ENCODE measurements around the gene PRKRA. TPM values are rescaled to one million over a fixed set of nuclear protein-coding genes. Genes with fewer than 3 reads are reported as not detected.
A peak's percentile ranks its signal among the peaks of the same experiment; 100 is the strongest.

PRKRA gene
- total RNA-seq: 79.3 TPM

- intact Hi-C loops (cut with DNase I): loop anchor here (1.0 kb wide), 1 partner anchor 29 kb away; the partner anchor contains the start of gene PLEKHA3
- Histone ChIP-seq H3K27me3 (no peaks in the 10 kb centered on the region), H3K27ac (peak within 1 kb of the TSS; percentile 91), H3K36me3 (peaks cover 0 to 6% of the 10 kb centered on the region in 2 donors), H3K4me1 (peaks cover 34% of the 10 kb centered on the region), H3K4me3 (peak within 1 kb of the TSS; percentile 62 to 81), H3K9me3 (no peaks in the 10 kb centered on the region)
- DNase-seq (ENCODE audit: extremely low spot score in 2 of 2): peak in 1 of 2 donors; percentile 97
- TF ChIP-seq CTCF (IDR thresholded peaks at IDR 0.05): peak in 1 of 3 experiments; percentile 20
- TF ChIP-seq POLR2AphosphoS5 (IDR thresholded peaks at IDR 0.05; ENCODE audit: insufficient read depth in 1 of 2, low read depth in 1 of 2): peak; percentile 87 to 98
- peak in 1 of 2 donors; percentile 88 for TF ChIP-seq POLR2A (IDR thresholded peaks at IDR 0.05)
Measured at GRCh38 chr2:178450774-178451525, at the start of gene PRKRA, which contains the start of gene PJVK. Gene PRKRA, minus strand, starts transcription at chr2:178451175. Its CDS starts 145 bp downstream, at chr2:178451030. Gene PJVK, plus strand, starts transcription at chr2:178451378. Its CDS starts 2,032 bp downstream, at chr2:178453410.

- Histone ChIP-seq H3K27ac (no peak overlapping the region), H3K4me3 (no peak overlapping the region), H3K4me1 (no peaks in the 10 kb centered on the region), H3K27me3 (no peaks in the 10 kb centered on the region), H3K36me3 (peaks cover 0 to 82% of the 10 kb centered on the region in 2 donors), H3K9me3 (no peaks in the 10 kb centered on the region)
- no peak for DNase-seq (ENCODE audit: extremely low spot score in 2 of 2)
- TF ChIP-seq POLR2A (IDR thresholded peaks at IDR 0.05): no peak
- intact Hi-C loops (cut with DNase I): no loop called here
Measured at GRCh38 chr2:178499640-178500039, 48.7 kb upstream of the PRKRA start.

GRCh38 chr2:178498137-178498536 lies 47.2 kb upstream of the PRKRA start:
- H3K4me3 ChIP-seq: no peak overlapping the region
- TF ChIP-seq POLR2AphosphoS5 (IDR thresholded peaks at IDR 0.05; ENCODE audit: insufficient read depth in 1 of 2, low read depth in 1 of 2): no peak
- no peak for TF ChIP-seq POLR2A (IDR thresholded peaks at IDR 0.05)
- TF ChIP-seq CTCF (IDR thresholded peaks at IDR 0.05): no peak
- DNase-seq (ENCODE audit: extremely low spot score in 2 of 2): no peak
- no peaks in the 10 kb centered on the region for H3K4me1 ChIP-seq
- H3K27me3 ChIP-seq: no peaks in the 10 kb centered on the region
- no peak overlapping the region for H3K27ac ChIP-seq
- H3K36me3 ChIP-seq: peaks cover 0 to 88% of the 10 kb centered on the region in 2 donors
- H3K9me3 ChIP-seq: no peaks in the 10 kb centered on the region
- intact Hi-C loops (cut with DNase I): no loop called here

GRCh38 chr2:178496049-178496448 lies 45.1 kb upstream of the PRKRA start:
- H3K27me3 ChIP-seq: no peaks in the 10 kb centered on the region
- no peak overlapping the region for H3K27ac ChIP-seq
- H3K36me3 ChIP-seq: peaks cover 0 to 76% of the 10 kb centered on the region in 2 donors
- no peaks in the 10 kb centered on the region for H3K4me1 ChIP-seq
- H3K9me3 ChIP-seq: no peaks in the 10 kb centered on the region
- no peak for DNase-seq (ENCODE audit: extremely low spot score in 2 of 2)
- intact Hi-C loops (cut with DNase I): no loop called here
- no peak overlapping the region for H3K4me3 ChIP-seq
- TF ChIP-seq POLR2AphosphoS5 (IDR thresholded peaks at IDR 0.05; ENCODE audit: insufficient read depth in 1 of 2, low read depth in 1 of 2): no peak
- no peak for TF ChIP-seq POLR2A (IDR thresholded peaks at IDR 0.05)
- TF ChIP-seq CTCF (IDR thresholded peaks at IDR 0.05): no peak

- Histone ChIP-seq H3K4me1 (peaks cover 5% of the 10 kb centered on the region), H3K27ac (no peak overlapping the region), H3K4me3 (no peak overlapping the region), H3K36me3 (peaks cover 0 to 50% of the 10 kb centered on the region in 2 donors), H3K9me3 (no peaks in the 10 kb centered on the region), H3K27me3 (no peaks in the 10 kb centered on the region)
- TF ChIP-seq POLR2AphosphoS5 (IDR thresholded peaks at IDR 0.05; ENCODE audit: insufficient read depth in 1 of 2, low read depth in 1 of 2) (no peak), POLR2A (IDR thresholded peaks at IDR 0.05) (no peak), CTCF (IDR thresholded peaks at IDR 0.05) (no peak)
- intact Hi-C loops (cut with DNase I): no loop called here
- DNase-seq (ENCODE audit: extremely low spot score in 2 of 2): no peak
Measured at GRCh38 chr2:178491612-178492011, 40.6 kb upstream of the PRKRA start.
